SW 1271 (cell line): ENCODE results near the gene AFF2.

Source experiments
- DNase-seq, 2 experiments: peaks; one replicate each; lab custom pipeline; 2025; lab: John Stamatoyannopoulos, UW

Gene AFF2

DNA sequence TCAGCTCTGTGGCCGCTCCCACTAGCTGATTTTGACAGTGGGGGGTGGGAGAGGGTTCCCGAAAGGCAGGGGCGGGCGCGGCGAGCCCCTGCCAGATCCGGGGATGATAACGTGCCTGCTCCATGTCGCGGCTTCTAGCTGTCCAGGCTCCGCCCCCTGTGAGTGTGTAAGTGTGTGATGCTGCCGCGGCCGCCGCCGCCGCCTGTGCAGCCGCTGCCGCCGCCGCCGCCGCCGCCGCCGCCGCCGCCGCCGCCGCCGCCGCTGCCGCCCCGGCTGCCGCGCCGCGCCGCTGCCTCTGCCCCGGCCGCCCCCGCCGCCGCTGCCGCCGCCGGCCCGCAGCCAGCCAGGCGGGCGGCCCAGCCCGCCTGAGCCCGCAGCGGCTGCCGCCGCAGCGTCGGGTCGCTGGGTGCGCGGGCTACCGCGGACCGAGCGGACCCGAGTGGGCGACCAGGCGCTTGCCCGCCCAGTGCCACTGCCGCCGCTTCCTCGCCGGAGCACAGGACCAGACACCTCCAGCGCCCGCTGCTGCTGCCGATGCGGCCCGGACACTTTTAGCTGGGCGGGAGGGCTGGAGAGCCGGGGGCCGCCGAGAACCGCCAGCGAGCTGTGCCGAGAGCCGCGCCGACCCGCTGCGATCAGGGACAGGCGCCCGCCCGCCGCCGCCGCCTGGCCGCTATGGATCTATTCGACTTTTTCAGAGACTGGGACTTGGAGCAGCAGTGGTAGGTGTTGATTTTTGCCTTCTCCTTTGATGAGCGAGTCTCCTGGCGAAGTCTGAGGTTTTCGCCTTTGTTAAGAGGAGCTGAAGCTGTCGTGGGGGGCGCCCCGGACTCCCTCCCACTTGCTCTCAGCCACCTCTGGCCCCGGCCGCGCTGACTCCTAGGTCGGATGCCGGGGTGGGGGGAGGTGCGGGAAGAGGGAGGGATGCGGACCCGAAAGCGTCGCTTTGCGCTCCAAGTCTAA, at the start of gene AFF2:
AFF2 (plus strand) TSS at position 195 of the 963 bp plus-strand sequence; CDS start at position 676, 481 bp downstream.
- no peak for DNase-seq

DNA sequence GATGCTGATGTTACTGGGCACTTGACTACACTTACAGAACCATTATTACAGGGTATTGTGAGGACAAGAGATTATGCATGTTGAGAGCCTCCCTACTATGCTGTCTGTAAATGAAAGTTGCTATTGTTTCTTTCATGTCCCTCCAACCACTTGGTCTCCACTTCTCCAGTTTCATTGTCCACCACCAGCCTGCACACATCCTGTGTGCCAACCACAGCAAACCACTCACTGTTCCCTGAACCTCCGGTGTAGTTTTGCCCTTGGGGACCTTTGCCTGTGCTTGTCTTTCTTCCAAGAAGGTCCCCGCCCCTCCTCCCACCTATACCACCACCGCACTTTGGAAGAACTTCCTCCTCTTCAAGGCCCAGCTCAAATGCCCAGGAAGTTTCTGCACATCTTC, 43.1 kb upstream of the AFF2 start:
- no peak for DNase-seq

DNA sequence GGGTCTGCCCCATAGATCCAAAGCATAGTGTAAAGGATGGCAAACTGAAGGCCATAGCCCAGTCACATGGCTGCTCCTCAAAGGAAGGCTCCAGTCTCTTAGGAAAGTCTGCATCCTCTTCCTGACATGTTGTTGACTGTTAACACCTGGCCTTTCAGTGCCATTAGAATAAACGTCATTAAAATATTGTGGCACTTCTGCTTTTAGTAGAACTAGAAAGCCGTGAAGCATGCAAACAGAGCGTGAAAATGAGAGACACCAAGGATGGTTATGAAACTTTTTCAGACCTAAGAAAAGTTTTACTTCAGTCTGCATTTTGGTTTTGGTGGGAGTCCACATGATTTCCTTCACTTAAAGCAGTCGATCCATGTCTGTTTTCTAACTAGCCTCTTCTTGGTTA, 41.1 kb upstream of the AFF2 start:
- DNase-seq: no peak

DNA sequence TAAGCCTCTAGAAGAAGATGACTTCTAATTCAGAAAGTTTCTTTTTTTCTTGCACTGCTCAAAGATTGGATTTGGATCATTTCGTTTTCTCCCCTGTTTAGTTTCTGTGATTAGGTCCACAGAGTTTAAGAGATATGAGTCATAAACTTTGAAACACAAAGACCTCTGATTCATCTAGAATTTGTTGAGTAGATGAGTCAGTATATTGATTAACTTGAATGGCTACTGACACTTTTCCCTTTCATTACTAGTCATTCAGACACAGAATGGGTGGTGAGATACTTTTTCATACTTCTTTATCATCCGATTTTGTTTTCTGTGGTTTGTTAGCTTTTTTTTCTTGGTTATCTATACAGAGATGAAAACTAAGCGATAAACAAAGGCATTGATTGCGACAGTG, 34.1 kb upstream of the AFF2 start:
- DNase-seq: no peak

DNA sequence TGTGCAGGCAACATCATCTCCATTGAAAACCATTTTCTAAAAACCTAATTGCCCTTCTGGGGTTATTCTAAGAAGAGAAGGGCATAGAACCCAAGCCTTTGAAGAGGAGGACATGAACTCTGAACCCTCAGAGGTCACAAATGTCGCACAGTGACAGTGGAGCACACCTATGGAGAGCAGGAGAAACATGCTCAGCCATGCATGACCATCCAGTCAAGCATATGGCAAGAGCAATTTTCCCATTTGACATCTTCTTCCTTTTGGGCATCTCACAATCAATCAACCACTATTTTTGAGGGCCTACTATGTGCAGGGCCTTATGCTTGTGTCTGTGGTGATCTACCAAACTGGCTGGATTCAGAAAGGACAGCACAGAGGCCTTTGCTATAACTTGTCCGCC, 30.1 kb upstream of the AFF2 start:
- no peak for DNase-seq

DNA sequence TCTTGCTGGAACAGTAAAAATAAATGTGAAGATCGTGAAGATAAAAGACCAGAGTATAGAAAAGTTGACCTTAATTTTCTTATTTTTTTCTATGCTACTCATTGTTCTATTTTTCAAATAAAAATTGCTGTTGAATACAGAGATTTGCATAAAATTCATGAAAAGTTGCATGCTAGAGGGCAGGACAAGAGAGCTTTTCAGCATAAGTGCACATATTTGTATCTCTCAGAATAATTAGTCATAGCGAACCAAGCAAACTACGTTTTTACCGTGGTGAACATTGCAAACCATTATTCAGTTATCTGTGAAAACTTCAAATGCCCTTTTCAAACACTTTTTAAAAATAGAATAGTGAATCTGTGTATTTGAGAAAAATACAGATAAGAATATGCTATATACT, 26.4 kb upstream of the AFF2 start:
- DNase-seq: no peak

DNA sequence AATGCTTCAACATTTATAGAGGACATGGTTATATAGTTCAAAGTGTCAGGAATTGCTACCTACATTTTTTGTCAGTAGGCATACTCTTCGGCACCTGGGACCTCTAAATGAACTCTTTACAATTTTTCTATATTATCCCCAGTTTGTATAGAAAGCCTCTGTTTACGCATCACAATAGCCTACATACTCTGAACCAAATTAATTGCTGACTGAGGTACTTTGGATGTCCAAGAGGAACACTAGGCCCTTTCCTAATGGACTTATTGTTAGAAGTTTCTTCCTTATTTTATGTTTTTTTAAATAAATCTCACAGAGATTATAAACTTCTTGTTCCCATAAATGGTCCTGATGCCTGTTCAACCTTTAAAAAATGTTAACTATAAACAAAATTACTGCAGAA, 8.4 kb upstream of the AFF2 start:
- DNase-seq: no peak

DNA sequence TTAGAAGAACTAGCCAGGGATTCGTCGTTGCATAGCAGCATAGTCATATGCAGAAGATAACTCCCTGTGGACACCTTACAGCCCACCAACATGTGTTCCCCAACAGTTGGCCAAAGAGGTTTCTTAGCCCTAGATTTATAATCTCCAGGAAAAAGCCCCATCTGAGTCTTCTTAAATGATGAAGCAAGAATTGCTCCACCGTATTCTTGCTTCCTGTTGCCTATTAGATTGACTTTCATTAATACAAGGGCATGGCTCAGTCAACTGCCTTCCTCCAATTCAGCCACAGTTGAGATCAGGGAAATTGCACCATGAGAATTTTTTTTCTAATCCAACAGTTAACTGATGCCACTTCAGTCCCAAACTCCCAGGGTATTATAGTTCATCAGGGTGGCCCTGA, 5.2 kb upstream of the AFF2 start:
- no peak for DNase-seq

DNA sequence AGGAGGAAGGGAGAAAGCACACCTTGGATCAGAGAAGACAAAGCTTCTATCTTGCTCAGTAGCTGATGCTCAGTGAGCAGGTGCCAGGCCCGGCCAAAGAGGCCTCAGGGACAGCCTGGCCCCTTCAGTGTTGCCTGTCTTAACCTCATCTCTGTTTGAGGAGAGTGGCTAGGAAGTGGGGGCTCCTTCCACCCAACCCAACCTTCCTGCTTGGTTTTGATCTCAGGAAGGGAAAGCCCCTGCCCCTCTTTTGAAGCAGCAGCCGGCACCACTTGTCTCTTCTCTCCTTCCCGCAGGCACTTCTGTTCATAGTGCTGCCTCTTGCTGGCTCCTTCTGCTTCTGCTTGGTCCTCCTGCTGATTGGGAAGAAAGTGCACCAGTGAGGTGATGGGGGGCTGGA, 2.4 kb upstream of the AFF2 start:
- no peak for DNase-seq

DNA sequence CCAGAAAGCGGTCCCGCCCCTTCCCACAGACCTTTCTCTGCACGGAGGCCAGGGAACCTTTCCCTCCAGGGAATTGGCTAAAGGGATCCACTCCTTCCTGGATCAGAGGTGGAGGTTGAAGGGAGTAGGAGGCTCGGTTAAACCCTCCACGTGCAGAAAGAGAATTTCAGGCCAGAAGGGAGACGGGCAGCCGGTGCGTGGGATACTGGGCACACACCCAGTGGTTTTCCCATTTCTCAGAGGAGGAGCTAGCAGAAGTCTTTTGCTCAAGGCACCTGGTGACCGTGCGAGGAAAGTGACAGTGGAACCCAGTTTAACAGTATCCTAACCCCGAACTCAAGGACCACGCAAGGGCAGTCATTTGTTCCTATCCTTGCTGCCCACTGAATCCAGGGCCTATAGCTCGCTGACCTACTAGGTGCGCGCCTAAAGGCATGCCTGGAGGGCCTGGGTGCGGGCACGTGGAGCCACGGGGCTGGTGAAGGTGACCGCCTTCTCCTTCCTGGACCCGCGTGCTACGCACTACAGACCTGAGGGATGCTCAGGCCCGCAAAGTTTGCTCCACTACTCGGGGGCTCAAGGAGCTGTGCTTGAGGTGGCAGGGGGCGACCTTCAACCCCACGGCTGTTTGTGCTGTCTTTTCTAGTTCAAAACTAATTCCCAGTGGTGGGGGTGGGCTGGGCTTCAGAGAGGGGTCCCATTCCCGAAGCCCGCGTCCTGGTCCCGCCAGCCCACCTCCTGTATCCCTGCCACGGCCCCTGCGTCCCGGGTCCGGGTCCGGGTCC, 587 bp upstream of the AFF2 start:
- no peak for DNase-seq

DNA sequence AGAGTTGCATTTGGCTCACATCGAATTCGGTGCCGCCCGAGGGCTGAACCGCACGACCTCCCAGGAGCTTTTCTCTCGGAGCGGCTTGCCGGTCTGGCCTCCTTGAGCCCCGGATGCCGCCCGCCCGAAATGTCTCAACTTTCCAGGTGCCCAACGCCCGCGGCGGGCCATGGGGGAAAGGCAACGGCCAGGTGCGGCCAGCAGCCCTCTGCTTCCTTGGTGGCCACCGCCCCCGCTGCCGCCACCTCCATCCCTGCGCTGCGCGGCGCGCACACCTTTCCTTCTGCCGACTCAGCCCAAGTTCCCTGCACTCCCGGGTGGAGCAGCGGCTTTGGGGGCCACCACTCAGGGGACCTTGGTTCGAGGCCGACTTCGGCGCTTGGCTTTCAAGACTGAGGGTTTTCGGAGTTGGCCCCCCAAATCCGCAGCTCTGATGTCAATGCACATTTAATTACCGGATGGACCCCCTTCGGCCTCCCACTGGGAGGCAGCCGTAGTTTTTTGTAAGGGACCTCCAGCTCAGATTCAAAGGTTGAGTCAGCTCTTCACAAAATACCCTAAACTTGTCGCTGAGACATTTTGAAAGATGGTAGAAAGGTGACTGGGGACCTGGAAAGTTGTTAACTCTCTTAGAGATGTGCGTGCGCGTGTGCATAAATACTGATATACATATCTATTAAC, 1.1 kb downstream of the AFF2 start:
- no peak for DNase-seq

DNA sequence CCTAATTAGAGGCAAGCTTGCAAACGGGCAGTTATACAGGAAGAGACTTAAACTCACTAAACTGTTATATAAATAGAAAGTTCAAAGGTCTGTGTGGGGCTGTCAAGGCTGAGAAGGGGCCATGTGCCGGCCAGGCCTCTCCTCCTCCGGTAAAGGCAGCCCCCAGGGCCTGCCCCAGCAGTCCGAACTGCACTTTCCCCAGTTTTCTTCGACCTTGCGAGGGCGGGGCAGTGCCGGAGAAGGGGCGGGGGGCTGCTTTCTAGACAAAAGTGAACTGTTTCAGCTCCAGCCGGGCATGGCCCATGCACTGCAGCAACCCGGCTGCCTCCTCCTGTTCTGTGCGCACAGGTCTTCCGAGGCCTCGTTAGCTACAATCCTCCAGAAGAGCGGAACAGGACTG, 4.1 kb downstream of the AFF2 start:
- no peak for DNase-seq

DNA sequence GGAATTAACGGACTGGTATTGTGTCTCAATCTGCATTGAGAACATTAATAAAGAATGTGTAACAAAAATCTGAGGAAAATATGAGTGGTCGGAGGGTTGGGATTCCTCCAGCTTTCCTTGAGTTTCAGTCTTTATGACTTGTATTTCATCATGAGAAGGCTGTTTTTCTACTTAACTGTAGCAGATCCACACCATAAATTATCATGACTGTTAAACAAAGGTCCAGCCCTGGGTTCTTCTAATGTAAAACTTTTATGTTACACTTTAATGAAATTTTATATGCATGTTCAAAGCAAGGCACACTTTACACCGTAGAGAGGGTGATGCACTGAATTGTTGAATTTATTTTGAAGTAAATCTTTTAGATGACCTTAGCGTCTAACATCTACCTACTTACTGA, 7.0 kb downstream of the AFF2 start:
- no peak for DNase-seq

DNA sequence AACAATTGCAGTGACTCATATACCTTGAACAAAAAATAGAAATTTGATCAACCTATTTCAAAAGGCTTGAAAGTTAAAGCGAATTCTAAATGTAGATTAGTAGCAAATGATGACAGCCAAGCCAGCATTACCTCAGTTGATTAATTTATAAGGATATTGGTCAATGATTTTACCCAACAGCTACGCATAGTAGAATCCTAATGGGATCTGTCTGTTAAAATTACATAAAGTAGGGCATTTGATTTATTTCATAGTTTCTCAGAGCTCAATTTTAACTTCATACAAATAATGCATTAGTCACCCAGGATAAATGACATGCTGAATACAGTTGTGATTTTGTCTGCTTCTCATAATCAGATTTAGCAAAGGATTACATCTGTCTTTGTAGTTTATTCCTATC, 12.0 kb downstream of the AFF2 start:
- DNase-seq: no peak

DNA sequence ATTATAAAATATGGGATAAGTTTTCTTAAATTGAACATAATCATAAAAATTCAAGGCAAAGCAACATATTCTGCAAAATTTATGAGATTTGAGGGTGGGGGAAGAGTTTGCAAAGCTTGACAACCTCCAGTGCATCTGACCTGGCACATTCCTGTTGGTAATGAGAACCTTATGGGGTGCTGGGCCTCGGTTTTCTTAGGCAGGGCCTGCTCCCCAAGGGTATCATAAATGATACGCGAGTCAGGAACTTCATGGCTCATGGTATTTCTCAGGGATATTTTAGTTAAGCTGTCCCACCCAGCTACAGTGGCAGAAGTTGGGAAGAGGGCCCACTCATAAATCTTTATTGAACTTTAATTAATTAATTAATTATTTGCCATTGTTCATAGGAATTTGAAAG, 13.2 kb downstream of the AFF2 start:
- no peak for DNase-seq

DNA sequence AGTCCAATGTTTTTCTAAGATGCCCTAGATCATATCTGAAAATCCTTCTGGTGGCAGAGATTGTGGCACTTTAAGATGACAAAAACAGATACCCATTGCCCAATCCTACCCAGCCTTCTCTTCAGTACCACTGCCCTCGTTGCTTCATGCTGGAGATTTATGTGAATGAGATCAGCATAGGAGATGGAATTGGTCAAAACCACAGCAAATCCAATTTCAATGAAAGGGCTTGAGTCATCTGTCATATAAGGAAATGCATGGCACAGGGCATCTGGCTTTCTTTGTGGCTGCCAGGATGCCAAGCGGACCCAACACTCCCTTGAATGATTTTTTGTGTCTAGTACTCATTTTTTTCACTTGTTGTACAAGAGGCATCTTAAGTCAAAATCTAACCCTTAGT, 16.8 kb downstream of the AFF2 start:
- no peak for DNase-seq

DNA sequence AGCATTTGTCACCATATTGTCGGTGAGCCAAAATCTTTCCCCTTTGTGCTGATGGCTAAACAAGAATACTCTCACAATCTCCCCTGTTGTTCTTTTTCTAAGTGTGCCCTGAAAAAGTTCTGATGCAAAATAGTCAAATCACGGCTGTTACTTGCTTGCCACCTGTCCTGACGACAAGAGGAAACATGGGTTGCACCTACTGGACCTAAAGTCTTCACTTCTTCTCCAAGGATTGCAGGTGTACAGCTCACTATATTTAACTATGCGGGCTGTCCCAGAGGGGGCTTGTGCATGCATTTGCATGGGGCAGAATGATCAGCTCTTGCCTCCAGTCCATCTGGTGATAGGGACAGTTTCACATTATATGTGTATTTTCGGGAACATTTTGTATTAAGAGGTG, 21.6 kb downstream of the AFF2 start:
- DNase-seq: no peak

DNA sequence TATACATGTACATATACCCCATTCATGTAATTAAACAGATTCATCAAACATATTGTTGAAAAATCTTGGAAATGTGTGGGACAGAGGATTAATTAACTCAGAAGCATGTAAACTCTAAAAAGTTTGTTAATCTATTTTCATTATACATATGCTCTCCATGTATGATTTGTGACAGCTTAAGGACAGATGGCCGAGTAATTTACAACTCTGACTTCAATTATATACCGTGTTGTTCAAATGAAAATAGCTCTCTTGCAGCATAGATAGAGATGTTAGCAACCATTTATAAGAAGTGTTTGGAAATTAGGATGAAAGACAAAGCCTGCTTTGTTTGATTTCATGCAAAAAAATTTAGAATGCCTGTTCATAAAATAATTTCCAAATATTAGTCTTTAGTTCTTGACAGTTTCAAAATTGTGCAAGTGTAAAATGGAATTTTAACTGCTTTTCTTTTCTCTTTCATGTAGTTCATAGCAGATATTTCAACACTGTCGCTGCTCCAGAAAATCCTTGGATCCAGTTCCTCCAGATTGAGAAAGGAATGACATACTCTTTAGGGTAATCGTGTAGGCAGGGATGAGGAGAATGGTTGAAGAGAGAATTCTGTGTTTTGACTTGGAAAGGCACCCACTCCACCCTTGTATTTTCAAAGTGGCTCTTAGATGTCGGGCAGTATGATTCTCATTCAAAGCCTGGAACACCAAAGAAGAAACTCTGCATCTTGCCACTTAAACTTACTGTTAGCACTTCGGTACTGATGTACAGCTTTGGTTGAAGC, 23.1 kb downstream of the AFF2 start:
- no peak for DNase-seq

DNA sequence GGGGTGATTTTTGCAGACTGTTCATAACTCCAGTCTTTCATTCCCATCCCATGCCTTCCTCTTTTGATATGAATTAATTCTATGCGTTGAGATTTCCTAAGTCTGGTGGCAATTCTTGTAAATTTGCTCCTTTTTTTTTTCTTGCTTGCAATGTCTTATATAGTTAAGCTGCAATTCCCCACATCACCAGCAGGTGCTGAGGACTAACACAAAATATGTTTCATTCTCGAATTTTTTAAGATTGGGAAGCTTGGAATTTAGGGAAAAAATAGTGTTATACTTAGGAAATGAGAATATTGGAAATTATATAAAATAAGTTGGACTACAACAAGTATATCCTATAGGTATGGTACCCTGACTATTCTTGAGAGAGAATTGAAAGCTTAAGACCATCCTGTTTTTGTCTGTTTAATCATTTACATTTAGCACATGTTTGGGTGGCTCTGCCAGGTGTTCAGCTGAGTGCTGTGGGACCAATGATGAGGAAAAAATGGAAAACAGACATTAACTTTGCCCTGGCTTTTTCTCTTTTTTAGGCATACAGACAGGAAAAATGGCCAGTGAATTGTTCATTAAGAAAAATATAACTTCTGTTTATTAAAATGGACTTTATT, 30.2 kb downstream of the AFF2 start:
- DNase-seq: no peak

DNA sequence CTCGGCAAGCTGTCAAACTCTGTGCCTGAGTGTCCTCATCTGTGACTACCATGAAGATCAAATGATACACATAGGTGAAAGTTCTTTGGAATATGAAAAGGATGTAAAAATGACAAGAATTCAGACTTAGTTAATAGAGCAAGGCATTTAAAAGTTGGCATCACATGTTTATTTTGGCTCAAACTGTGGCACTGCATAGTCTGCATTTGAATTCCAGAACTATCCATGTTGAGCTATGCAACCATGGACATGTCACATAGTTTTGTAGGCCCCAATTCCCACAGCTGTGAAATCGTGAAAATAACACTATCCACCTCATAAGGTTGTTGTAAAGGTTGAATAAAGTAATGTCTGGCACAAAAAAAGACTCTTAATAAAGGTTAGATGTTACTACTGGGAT, 33.9 kb downstream of the AFF2 start:
- DNase-seq: no peak

DNA sequence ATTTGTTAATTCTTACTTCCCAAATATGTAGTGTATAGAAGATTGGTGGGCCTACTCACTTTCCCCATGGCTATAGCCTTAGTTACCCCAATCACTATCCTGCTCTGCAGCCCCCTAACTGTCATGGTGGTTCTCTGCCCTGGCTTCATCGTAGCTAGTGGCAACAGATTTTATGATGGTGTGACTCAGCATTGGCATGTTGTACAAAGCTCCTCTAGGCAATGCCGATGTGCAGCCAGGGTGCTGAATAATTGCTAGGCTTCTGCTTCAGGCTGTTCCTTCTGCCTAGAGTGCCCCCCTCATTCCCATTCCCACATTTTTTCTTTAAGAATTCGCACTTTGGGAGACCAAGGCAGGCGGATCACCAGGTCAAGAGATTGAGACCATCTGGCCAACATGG, 35.2 kb downstream of the AFF2 start:
- no peak for DNase-seq
